HEK293 (cell line): ENCODE results near the gene HECA.

ENCODE experiments used
- CTCF ChIA-PET: fragments of 350-600 bp; formaldehyde crosslinking; extraction: SDS; loops from one replicate; lab custom pipeline; 2021; ENCODE audit warnings: antibody characterized with exemption; lab: Yijun Ruan, JAX
- POLR2A ChIA-PET: fragments of 300-600 bp; formaldehyde crosslinking; extraction: SDS; loops from one replicate; lab custom pipeline; 2020; ENCODE audit warnings: antibody characterized with exemption, inconsistent platforms; lab: Yijun Ruan, JAX
- H3K27ac ChIP-seq: fragments of 200-500 bp; sonication (Bioruptor generic); 2 replicates; pipeline ENCODE4 v1.5.1; 2014; ENCODE audit warnings: low read depth, low read length, control low read depth, inconsistent platforms; ENCODE audit errors: extremely low read depth
- H3K36me3 ChIP-seq, 2 experiments: fragments of 200-500 bp in 1 of 2; sonication (Bioruptor generic) in 1 of 2; 1 replicate in 1 of 2; 2 replicates in 1 of 2; pipeline ENCODE4 v1.5.1; 2014 to 2017; ENCODE audit warnings: inconsistent platforms in 2 of 2, low read length in 2 of 2; ENCODE audit not compliant: control insufficient read depth in 2 of 2, insufficient read depth in 1 of 2
- H3K4me1 ChIP-seq: fragments of 200-500 bp; sonication (Bioruptor generic); 2 replicates; pipeline ENCODE4 v1.5.1; 2014; ENCODE audit warnings: mild to moderate bottlenecking, low read length, inconsistent platforms; ENCODE audit not compliant: control insufficient read depth, insufficient read depth
- H3K4me3 ChIP-seq: 2 replicates; pipeline ENCODE4 v1.5.1; 2011; ENCODE audit warnings: low read depth, mild to moderate bottlenecking, control low read depth, low read length, moderate library complexity
- H3K9me3 ChIP-seq: fragments of 200-500 bp; sonication (Bioruptor generic); 2 replicates; pipeline ENCODE4 v1.5.1; 2014; ENCODE audit warnings: low read depth, low read length, inconsistent platforms; ENCODE audit not compliant: control insufficient read depth, insufficient read depth
- MYNN ChIP-seq: fragments of 450-650 bp; formaldehyde crosslinking; IDR thresholded peaks from 2 replicates; pipeline ENCODE4 v1.5.1; 2016; ENCODE audit warnings: missing biosample characterization, missing genetic modification characterization, borderline replicate concordance
- RBAK ChIP-seq: fragments of 450-650 bp; formaldehyde crosslinking; IDR thresholded peaks from 2 replicates; pipeline ENCODE4 v1.5.1; 2016; ENCODE audit warnings: missing biosample characterization, missing genetic modification characterization
- SP2 ChIP-seq: fragments of 450-650 bp; formaldehyde crosslinking; IDR thresholded peaks from 2 replicates; pipeline ENCODE4 v1.5.1; 2016; ENCODE audit warnings: missing biosample characterization, missing genetic modification characterization
- SP7 ChIP-seq: fragments of 450-650 bp; formaldehyde crosslinking; IDR thresholded peaks from 2 replicates; pipeline ENCODE4 v1.5.1; 2016; ENCODE audit warnings: missing biosample characterization, missing genetic modification characterization
- TSHZ1 ChIP-seq: fragments of 450-650 bp; formaldehyde crosslinking; IDR thresholded peaks from 2 replicates; pipeline ENCODE4 v1.5.1; 2016; ENCODE audit warnings: missing biosample characterization, missing genetic modification characterization, borderline replicate concordance
- ZFP37 ChIP-seq: fragments of 450-650 bp; formaldehyde crosslinking; IDR thresholded peaks from 2 replicates; pipeline ENCODE4 v1.5.1; 2016; ENCODE audit warnings: missing biosample characterization, missing genetic modification characterization
- ZNF266 ChIP-seq: fragments of 450-650 bp; formaldehyde crosslinking; IDR thresholded peaks from 2 replicates; pipeline ENCODE4 v1.5.1; 2016; ENCODE audit warnings: missing biosample characterization, missing genetic modification characterization, low read depth
- ZNF341 ChIP-seq: fragments of 450-650 bp; formaldehyde crosslinking; IDR thresholded peaks from 2 replicates; pipeline ENCODE4; 2016; ENCODE audit warnings: low read depth, missing biosample characterization, missing genetic modification characterization
- ZNF391 ChIP-seq: fragments of 450-650 bp; formaldehyde crosslinking; IDR thresholded peaks from 2 replicates; pipeline ENCODE4 v1.5.1; 2016; ENCODE audit warnings: low read depth, missing biosample characterization, missing genetic modification characterization, borderline replicate concordance
- ZNF426 ChIP-seq: fragments of 450-650 bp; formaldehyde crosslinking; IDR thresholded peaks from 2 replicates; pipeline ENCODE4 v1.5.1; 2017; ENCODE audit warnings: missing biosample characterization, missing genetic modification characterization, mild to moderate bottlenecking, inconsistent platforms, moderate library complexity
- ZNF529 ChIP-seq: fragments of 450-650 bp; formaldehyde crosslinking; IDR thresholded peaks from 2 replicates; pipeline ENCODE4 v1.5.1; 2017; ENCODE audit warnings: missing genetic modification characterization, missing biosample characterization; ENCODE audit not compliant: insufficient replicate concordance
- ZNF549 ChIP-seq: fragments of 450-650 bp; IDR thresholded peaks from 2 replicates; pipeline ENCODE4 v1.5.1; 2018; ENCODE audit warnings: missing biosample characterization, missing genetic modification characterization, mild to moderate bottlenecking, inconsistent platforms, moderate library complexity
- ZNF585B ChIP-seq: fragments of 450-650 bp; formaldehyde crosslinking; IDR thresholded peaks from 2 replicates; pipeline ENCODE4 v1.5.1; 2016; ENCODE audit warnings: missing biosample characterization, missing genetic modification characterization
- ZNF626 ChIP-seq: fragments of 450-650 bp; sonication (Bioruptor Pico); formaldehyde crosslinking; IDR thresholded peaks from 2 replicates; pipeline ENCODE4 v1.5.1; 2018; ENCODE audit warnings: missing biosample characterization, missing genetic modification characterization, inconsistent platforms
- ZNF707 ChIP-seq: fragments of 450-650 bp; formaldehyde crosslinking; IDR thresholded peaks from 2 replicates; pipeline ENCODE4 v1.5.1; 2016; ENCODE audit warnings: missing biosample characterization, missing genetic modification characterization
- ZNF843 ChIP-seq: fragments of 450-650 bp; formaldehyde crosslinking; IDR thresholded peaks from 2 replicates; pipeline ENCODE4 v1.5.1; 2016; ENCODE audit warnings: missing biosample characterization, missing genetic modification characterization
- ZXDB ChIP-seq: fragments of 450-650 bp; formaldehyde crosslinking; IDR thresholded peaks from 2 replicates; pipeline ENCODE4 v1.5.1; 2016; ENCODE audit warnings: missing biosample characterization, missing genetic modification characterization
- TF ChIP-seq, protein P1 (sequence below): fragments of 450-650 bp; formaldehyde crosslinking; IDR thresholded peaks from 2 replicates; pipeline ENCODE4 v1.5.1; 2016; ENCODE audit warnings: missing biosample characterization, missing genetic modification characterization

The HECA gene

DNA sequence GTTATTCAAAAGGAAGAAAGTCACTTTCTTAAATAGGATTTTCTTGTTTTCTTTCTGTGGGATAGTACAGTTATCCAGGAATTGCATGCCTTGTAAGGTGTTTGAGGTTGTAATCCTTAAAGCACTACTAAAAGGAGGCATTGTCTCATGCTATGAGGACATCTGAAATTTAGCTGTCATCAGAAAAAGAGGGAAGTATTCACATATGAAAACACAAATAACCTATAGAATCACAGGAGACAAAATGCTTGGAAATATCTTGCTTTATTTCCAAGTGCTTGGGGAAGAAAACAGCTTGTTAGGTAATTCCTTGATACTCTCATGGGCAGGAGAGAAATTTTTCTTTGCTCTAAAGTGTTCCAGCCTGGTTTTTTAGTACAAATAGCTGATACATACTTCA is 40.1 kb downstream of the HECA start (continued):
- TF ChIP-seq, protein P1, sequence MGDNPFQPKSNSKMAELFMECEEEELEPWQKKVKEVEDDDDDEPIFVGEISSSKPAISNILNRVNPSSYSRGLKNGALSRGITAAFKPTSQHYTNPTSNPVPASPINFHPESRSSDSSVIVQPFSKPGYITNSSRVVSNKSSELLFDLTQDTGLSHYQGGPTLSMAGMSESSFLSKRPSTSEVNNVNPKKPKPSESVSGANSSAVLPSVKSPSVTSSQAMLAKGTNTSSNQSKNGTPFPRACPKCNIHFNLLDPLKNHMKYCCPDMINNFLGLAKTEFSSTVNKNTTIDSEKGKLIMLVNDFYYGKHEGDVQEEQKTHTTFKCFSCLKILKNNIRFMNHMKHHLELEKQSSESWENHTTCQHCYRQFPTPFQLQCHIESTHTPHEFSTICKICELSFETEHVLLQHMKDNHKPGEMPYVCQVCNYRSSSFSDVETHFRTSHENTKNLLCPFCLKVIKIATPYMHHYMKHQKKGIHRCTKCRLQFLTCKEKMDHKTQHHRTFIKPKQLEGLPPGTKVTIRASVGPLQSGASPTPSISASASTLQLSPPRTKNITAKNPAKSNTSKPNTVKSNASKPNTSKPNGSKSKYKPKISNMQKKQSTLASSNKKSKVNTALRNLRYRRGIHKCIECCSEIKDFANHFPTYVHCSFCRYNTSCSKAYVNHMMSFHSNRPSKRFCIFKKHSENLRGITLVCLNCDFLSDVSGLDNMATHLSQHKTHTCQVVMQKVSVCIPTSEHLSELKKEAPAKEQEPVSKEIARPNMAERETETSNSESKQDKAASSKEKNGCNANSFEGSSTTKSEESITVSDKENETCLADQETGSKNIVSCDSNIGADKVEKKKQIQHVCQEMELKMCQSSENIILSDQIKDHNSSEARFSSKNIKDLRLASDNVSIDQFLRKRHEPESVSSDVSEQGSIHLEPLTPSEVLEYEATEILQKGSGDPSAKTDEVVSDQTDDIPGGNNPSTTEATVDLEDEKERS = no peak
- TF ChIP-seq ZNF626 (tag by site-specific recombination) = no peak
- TF ChIP-seq ZNF843 = no peak
- TF ChIP-seq ZNF391 (tag by site-specific recombination) = no peak
- TF ChIP-seq TSHZ1 = no peak
- TF ChIP-seq ZNF266 (tag by site-specific recombination) = no peak
- no peak for TF ChIP-seq SP2
- TF ChIP-seq ZNF549 (tag by site-specific recombination) = no peak
- TF ChIP-seq ZNF529 (tag by site-specific recombination) = no peak
- TF ChIP-seq ZNF707 = no peak
- TF ChIP-seq, all 188 proteins: peak for 0

GRCh38 chr6:139175389-139175948 is 40.6 kb downstream of the HECA start:
- ChIA-PET CTCF (interaction anchor here (0.7 kb wide), 1 partner anchor 44 kb away, joined by 5 read pairs; no protein-coding TSS in a partner anchor), POLR2A (no interaction called here)
- Histone ChIP-seq H3K4me1 (no peaks in the 10 kb centered on the region), H3K27ac (no peak overlapping the region), H3K4me3 (no peak overlapping the region), H3K36me3 (peaks cover 19 to 70% of the 10 kb centered on the region in 2 experiments), H3K9me3 (no peaks in the 10 kb centered on the region)
- TF ChIP-seq ZNF585B (no peak), RBAK (tag by site-specific recombination) (no peak), ZFP37 (tag by site-specific recombination) (no peak), ZNF341 (tag by site-specific recombination) (no peak), ZNF426 (tag by site-specific recombination) (no peak), MYNN (tag by site-specific recombination) (no peak), SP7 (no peak)

GRCh38 chr6:139181236-139181635 is 46.4 kb downstream of the HECA start:
- Histone ChIP-seq H3K4me1 (no peaks in the 10 kb centered on the region), H3K27ac (no peak overlapping the region), H3K4me3 (no peak overlapping the region), H3K9me3 (no peaks in the 10 kb centered on the region), H3K36me3 (peaks cover 11 to 46% of the 10 kb centered on the region in 2 experiments; a peak in 2 of 3 replicates)
- ChIA-PET POLR2A (no interaction called here), CTCF (interaction anchor here (0.6 kb wide), 1 partner anchor 60 kb away, joined by 3 read pairs; no protein-coding TSS in a partner anchor)
- no peak for TF ChIP-seq ZXDB
